Trophoblast cell (in vitro differentiated cells and primary cell): ENCODE measurements around the gene GRID1.

Experiments used
- DNase-seq, 2 donors: peaks; one replicate each; pipeline ENCODE4 v3.0.0-alpha.2; 2016
- H2AFZ ChIP-seq: 2 replicates; pipeline ENCODE4 v1.6.1; 2013; ENCODE audit warnings: low read length, moderate library complexity, mild to moderate bottlenecking; ENCODE audit not compliant: insufficient read depth, poor library complexity
- H2AK5ac ChIP-seq: 2 replicates; pipeline ENCODE4 v1.6.1; 2013; ENCODE audit warnings: mild to moderate bottlenecking, low read length
- H2BK120ac ChIP-seq: 2 replicates; pipeline ENCODE4 v1.6.1; 2013; ENCODE audit warnings: low read length, mild to moderate bottlenecking, moderate library complexity; ENCODE audit not compliant: insufficient read depth, poor library complexity
- H2BK12ac ChIP-seq: 2 replicates; pipeline ENCODE4 v1.6.1; 2013; ENCODE audit warnings: mild to moderate bottlenecking, low read length, moderate library complexity
- H2BK5ac ChIP-seq: 2 replicates; pipeline ENCODE4 v1.6.1; 2013; ENCODE audit warnings: low read length, low read depth, moderate library complexity, mild to moderate bottlenecking; ENCODE audit not compliant: poor library complexity
- H3K14ac ChIP-seq: 2 replicates; pipeline ENCODE4 v1.6.1; 2013; ENCODE audit warnings: mild to moderate bottlenecking, low read length
- H3K18ac ChIP-seq: 2 replicates; pipeline ENCODE4 v1.6.1; 2013; ENCODE audit warnings: mild to moderate bottlenecking, low read length
- H3K23ac ChIP-seq: 2 replicates; pipeline ENCODE4 v1.6.1; 2013; ENCODE audit warnings: low read length
- H3K27ac ChIP-seq: 2 replicates; pipeline ENCODE4 v1.5.1; 2013; ENCODE audit warnings: low read depth, mild to moderate bottlenecking, inconsistent platforms, low read length, moderate library complexity
- H3K27me3 ChIP-seq: 2 replicates; pipeline ENCODE4 v1.6.1; 2013; ENCODE audit warnings: inconsistent platforms, mild to moderate bottlenecking, low read length, moderate library complexity; ENCODE audit not compliant: insufficient read depth
- H3K36me3 ChIP-seq, 2 experiments: 1 replicate in 1 of 2; 2 replicates in 1 of 2; pipeline ENCODE4 v1.6.1; 2013; ENCODE audit warnings: low read length in 2 of 2, mild to moderate bottlenecking in 2 of 2, moderate library complexity in 1 of 2; ENCODE audit not compliant: insufficient read depth in 2 of 2, control insufficient read depth in 1 of 2
- H3K4ac ChIP-seq: 2 replicates; pipeline ENCODE4 v1.6.1; 2013; ENCODE audit warnings: low read depth, mild to moderate bottlenecking, low read length, moderate library complexity
- H3K4me1 ChIP-seq, 2 experiments: 1 replicate in 1 of 2; 2 replicates in 1 of 2; pipeline ENCODE4 v1.6.1; 2013; ENCODE audit warnings: low read length in 2 of 2, mild to moderate bottlenecking in 2 of 2, moderate library complexity in 1 of 2; ENCODE audit not compliant: insufficient read depth in 2 of 2, control insufficient read depth in 1 of 2
- H3K4me2 ChIP-seq: 2 replicates; pipeline ENCODE4 v1.6.1; 2013; ENCODE audit warnings: inconsistent platforms, mild to moderate bottlenecking, low read length, moderate library complexity
- H3K4me3 ChIP-seq: 2 replicates; pipeline ENCODE4 v1.5.1; 2013; ENCODE audit warnings: mild to moderate bottlenecking, low read depth, low read length, inconsistent platforms
- H3K79me1 ChIP-seq: one replicate; pipeline ENCODE4 v1.6.1; 2013; ENCODE audit warnings: low read length
- H3K79me2 ChIP-seq: 2 replicates; pipeline ENCODE4 v1.6.1; 2013; ENCODE audit warnings: low read length, mild to moderate bottlenecking; ENCODE audit not compliant: control insufficient read depth, insufficient read depth, poor library complexity
- H3K9ac ChIP-seq: 2 replicates; pipeline ENCODE4 v1.6.1; 2013; ENCODE audit warnings: mild to moderate bottlenecking, low read length
- H3K9me3 ChIP-seq: 2 replicates; pipeline ENCODE4 v1.6.1; 2013; ENCODE audit warnings: low read depth, mild to moderate bottlenecking, control low read depth, inconsistent platforms, low read length; ENCODE audit not compliant: insufficient read depth
- H4K12ac ChIP-seq: 2 replicates; pipeline ENCODE4 v1.6.1; 2013; ENCODE audit warnings: low read depth, mild to moderate bottlenecking, low read length, moderate library complexity
- H4K8ac ChIP-seq: 2 replicates; pipeline ENCODE4 v1.6.1; 2013; ENCODE audit warnings: low read depth, mild to moderate bottlenecking, low read length, moderate library complexity
- H4K91ac ChIP-seq: one replicate; pipeline ENCODE4 v1.6.1; 2013; ENCODE audit warnings: low read depth, mild to moderate bottlenecking, low read length, moderate library complexity
- WGBS: extraction: QIAGEN DNeasy Blood & Tissue Kit; methylation state at CpG from one replicate; pipeline ENCODE4 v1.1.7; 2013; ENCODE audit warnings: missing lambda C conversion rate; ENCODE audit not compliant: insufficient read length, insufficient coverage; ENCODE audit errors: extremely low coverage; 5-methylcytosine and 5-hydroxymethylcytosine counted together

The GRID1 gene

GRCh38 chr10:86023931-86024280 lies 342.7 kb downstream of the GRID1 start:
- Histone ChIP-seq H4K8ac (no peak overlapping the region), H3K4ac (no peak overlapping the region), H3K9me3 (peaks cover 6% of the 10 kb centered on the region), H2AK5ac (no peak overlapping the region), H3K18ac (no peak overlapping the region), H3K14ac (no peak overlapping the region), H3K4me1 (no peaks in the 10 kb centered on the region), H2BK120ac (no peak overlapping the region), H3K27me3 (no peaks in the 10 kb centered on the region), H3K79me2 (no peaks in the 10 kb centered on the region), H4K91ac (no peak overlapping the region), H4K12ac (no peak overlapping the region), H2AFZ (no peak overlapping the region), H3K36me3 (no peaks in the 10 kb centered on the region), H2BK12ac (no peak overlapping the region), H3K79me1 (no peaks in the 10 kb centered on the region), H3K27ac (no peak overlapping the region), H2BK5ac (no peak overlapping the region), H3K9ac (no peak overlapping the region), H3K4me2 (no peak overlapping the region), H3K4me3 (no peak overlapping the region), H3K23ac (no peak overlapping the region)
- WGBS = no CpG with 5 or more reads among the region's 4 CpGs
- no peak for DNase-seq

GRCh38 chr10:86023336-86023735 lies 343.3 kb downstream of the GRID1 start:
- Histone ChIP-seq H3K4me3 (no peak overlapping the region), H3K18ac (no peak overlapping the region), H3K14ac (no peak overlapping the region), H3K9me3 (peaks cover 6% of the 10 kb centered on the region), H3K4me1 (no peaks in the 10 kb centered on the region), H4K12ac (no peak overlapping the region), H3K4me2 (no peak overlapping the region), H2AFZ (no peak overlapping the region), H2AK5ac (no peak overlapping the region), H3K79me1 (no peaks in the 10 kb centered on the region), H3K79me2 (no peaks in the 10 kb centered on the region), H3K36me3 (no peaks in the 10 kb centered on the region), H4K91ac (no peak overlapping the region), H2BK120ac (no peak overlapping the region), H3K4ac (no peak overlapping the region), H2BK12ac (no peak overlapping the region), H2BK5ac (no peak overlapping the region), H4K8ac (no peak overlapping the region), H3K27ac (no peak overlapping the region), H3K27me3 (no peaks in the 10 kb centered on the region), H3K23ac (no peak overlapping the region), H3K9ac (no peak overlapping the region)
- WGBS = no CpG with 5 or more reads among the region's 3 CpGs
- DNase-seq = no peak

- Histone ChIP-seq H3K9ac (no peak overlapping the region), H3K4me1 (no peaks in the 10 kb centered on the region), H3K36me3 (no peaks in the 10 kb centered on the region), H3K23ac (no peak overlapping the region), H3K79me2 (no peaks in the 10 kb centered on the region), H4K8ac (no peak overlapping the region), H4K91ac (no peak overlapping the region), H3K18ac (no peak overlapping the region), H2BK5ac (no peak overlapping the region), H3K79me1 (no peaks in the 10 kb centered on the region), H3K4ac (no peak overlapping the region), H2BK120ac (no peak overlapping the region), H3K4me3 (no peak overlapping the region), H3K9me3 (peaks cover 4% of the 10 kb centered on the region), H2AFZ (no peak overlapping the region), H3K14ac (no peak overlapping the region), H2BK12ac (no peak overlapping the region), H3K4me2 (no peak overlapping the region), H4K12ac (no peak overlapping the region), H3K27ac (no peak overlapping the region), H3K27me3 (no peaks in the 10 kb centered on the region), H2AK5ac (no peak overlapping the region)
- DNase-seq = no peak
- WGBS = no CpG with 5 or more reads among the region's 4 CpGs
These were observed 343.7 kb downstream of the GRID1 start for GRCh38 chr10:86022906-86023305.

GRCh38 chr10:86020134-86020533 lies 346.5 kb downstream of the GRID1 start:
- no peak overlapping the region for H2AFZ ChIP-seq
- no peaks in the 10 kb centered on the region for H3K79me2 ChIP-seq
- no peak overlapping the region for H2AK5ac ChIP-seq
- H3K79me1 ChIP-seq = no peaks in the 10 kb centered on the region
- no peak overlapping the region for H4K8ac ChIP-seq
- no peak overlapping the region for H3K27ac ChIP-seq
- no peak overlapping the region for H3K23ac ChIP-seq
- WGBS = no CpG with 5 or more reads among the region's 5 CpGs
- no peak overlapping the region for H3K4me2 ChIP-seq
- no peak overlapping the region for H3K4me3 ChIP-seq
- H4K91ac ChIP-seq = no peak overlapping the region
- H2BK120ac ChIP-seq = no peak overlapping the region
- H3K9ac ChIP-seq = no peak overlapping the region
- DNase-seq = no peak
- H2BK12ac ChIP-seq = no peak overlapping the region
- no peak overlapping the region for H3K18ac ChIP-seq
- no peaks in the 10 kb centered on the region for H3K36me3 ChIP-seq
- no peak overlapping the region for H4K12ac ChIP-seq
- no peaks in the 10 kb centered on the region for H3K27me3 ChIP-seq
- no peak overlapping the region for H2BK5ac ChIP-seq
- no peak overlapping the region for H3K4ac ChIP-seq
- peaks cover 2% of the 10 kb centered on the region for H3K9me3 ChIP-seq
- H3K4me1 ChIP-seq = no peaks in the 10 kb centered on the region
- no peak overlapping the region for H3K14ac ChIP-seq
